Stimulated activated CD8-positive, alpha-beta memory T cell treated with anti-CD3 and anti-CD28 coated beads, Interleukin-12 subunit alpha, Interleukin-12 subunit beta, amount 100 ng/mL, for 1 hour (primary cell): ENCODE measurements around the gene C1QTNF6.

Experiments used
- DNase-seq: peaks from one replicate; pipeline ENCODE4 v3.0.0-alpha.2; 2020; ENCODE audit warnings: low read depth

Gene C1QTNF6

DNA sequence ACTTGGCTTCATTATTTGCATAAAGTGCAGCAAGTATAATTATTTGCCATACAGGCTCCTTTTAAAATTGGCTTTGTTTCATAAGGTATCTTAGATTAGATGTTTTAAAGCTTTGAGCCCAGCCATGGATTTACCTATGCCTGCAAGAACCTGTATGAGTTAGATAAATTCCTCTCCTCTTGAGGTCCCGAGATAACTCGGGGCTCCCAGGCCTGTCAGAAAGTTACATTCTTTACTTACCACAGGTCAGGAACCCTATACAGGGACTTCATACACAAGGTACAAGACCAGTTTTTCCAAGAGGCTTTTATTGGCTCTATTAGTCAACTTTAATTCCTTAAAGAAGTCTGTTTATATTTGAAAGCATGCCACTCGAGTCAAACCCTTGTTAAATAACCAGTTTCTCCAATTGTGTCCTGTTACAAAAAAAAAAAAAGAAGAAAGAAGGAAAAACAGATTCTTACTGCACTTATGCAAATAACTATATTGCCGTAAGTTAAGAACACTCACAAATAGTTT, 2.3 kb upstream of the C1QTNF6 start:
- DNase-seq: no peak

DNA sequence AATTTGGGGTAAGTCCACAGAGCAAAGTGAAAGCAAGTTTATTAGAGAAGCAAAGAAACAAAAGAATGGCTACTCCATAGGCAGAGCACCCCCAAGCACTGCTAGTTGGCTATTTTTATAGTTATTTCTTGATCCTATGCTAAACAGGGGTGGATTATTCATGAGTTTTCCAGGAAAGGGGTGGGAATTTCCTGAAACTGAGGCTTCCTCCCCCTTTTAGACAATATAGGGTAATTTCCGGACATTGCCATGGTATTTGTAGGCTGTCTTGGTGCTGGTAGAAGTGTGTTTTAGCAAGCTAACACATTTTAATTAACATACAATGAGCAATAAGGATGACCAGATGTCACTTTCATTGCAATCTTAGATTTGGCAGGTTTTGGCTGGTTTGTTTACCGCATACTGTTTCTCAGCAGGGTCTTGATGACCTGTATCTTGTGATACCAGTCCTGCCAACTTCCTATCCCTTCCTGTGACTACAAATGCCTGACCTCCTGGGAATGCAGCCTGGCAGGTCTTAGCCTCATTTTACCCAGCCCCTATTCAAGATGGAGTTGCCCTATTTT, 937 bp upstream of the C1QTNF6 start:
- no peak for DNase-seq

DNA sequence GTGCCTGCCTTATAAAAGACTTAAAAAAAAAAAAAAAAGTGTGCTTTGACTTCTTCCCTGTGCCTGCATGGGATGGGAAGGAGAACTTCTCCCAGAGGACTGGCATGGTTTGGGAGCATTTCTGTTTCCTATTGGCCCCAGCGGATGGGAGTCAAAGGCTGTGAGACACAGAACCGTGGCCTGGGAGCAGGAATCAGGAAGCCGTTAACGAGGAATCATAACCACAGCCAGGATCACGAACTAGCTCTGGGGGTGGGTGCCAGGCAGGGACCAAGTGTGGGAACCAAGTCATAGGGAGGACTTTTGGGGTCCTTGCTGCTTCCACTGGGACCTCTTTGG, 526 bp downstream of the C1QTNF6 start:
- no peak for DNase-seq

DNA sequence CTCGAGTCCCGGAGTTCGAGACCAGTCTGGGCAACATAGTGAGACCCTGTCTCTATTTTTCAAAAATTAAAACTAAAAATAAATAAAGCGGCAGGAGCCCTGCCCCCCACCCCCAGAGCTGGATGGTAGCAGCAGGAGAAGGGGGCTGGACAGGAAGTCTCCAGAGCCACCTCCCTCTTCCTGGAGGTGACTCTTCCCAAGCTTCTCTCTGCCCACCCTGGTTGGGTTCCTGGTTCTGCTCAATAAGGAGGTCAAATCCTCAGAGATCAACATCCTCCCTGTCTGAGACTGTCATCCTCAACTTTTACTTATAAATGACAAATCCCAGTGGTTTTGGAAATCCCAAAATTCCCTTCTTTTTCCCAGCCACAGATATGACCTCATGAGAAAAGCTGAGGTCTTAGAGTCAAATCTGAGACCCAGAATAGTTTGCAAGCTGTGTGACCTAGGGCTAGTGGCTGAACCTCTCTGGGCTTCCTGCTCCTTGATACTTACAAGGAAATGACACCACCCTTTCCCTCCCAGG, 987 bp downstream of the C1QTNF6 start:
- DNase-seq: no peak

DNA sequence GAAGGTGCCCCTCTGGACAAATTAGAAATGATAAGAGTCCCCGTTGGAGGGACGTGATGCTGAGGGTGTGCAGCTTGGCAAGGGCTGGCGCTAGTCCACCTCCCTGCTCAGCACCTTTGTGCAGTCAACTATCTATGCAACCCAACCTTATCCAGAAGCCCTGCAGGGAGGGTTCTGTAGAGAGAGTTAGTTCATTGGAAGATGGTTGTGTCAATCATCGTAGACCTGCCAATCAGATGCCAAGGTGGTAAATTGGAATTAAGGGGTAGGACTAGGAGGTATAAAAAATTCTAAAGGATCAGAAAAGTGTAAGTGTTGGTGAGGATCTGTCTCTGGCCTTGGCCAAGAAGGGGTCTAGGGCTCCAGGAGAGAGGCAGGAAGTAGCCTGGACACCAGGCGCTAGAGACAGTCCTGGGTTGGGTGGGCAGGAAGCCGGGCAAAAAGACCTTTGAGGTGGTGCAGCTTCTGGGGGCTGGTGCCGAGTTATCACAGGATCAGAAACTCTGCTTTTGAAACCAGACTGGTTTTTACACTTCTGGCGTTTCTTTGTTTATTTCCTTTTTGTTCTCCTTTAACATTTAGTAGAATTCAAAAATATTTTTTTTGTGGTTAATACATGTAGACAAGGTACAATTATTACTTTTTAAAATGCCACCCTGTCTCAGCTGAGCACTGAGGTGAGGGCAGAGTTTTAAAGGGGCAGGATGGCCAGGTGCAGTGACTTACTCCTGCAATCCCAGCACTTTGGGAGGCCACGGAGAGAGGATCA, 1.6 kb downstream of the C1QTNF6 start:
- no peak for DNase-seq

GRCh38 chr22:37185646-37186227, 2.3 kb downstream of the C1QTNF6 start:
- no peak for DNase-seq

DNA sequence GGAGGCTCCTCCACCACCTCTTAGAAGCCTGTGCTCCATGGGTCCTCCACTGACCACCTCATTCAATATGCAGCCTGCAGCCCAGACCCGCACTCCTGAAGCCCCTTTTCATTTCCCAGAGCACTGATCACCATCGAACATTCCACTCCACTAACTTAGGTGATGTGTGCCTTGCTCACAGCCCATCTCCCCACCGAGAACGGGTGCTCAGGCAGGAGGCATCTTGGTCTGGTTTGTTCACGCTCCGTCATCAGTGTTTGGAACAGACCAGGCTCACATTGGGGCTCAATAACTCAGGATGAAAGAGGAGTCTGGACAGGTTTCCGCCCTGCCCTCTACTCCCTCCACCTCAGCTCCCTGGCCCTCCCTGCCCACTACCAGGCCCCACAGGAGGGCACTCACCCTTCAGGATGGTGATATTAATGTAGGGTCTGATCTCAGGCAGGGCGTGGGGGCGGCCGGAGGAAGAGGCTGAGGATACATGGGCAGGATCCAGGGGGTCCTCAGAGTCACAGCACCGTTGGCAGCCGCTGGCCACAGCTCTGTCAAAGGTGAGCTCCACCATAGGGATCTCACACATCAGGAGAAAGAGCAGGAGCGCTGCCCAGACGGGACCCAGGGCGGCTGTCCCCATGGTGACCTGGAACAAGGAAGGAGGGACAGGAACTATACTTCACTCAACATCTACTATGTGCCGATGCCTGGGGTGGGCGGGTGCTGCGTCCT, 3.1 kb downstream of the C1QTNF6 start:
- no peak for DNase-seq

DNA sequence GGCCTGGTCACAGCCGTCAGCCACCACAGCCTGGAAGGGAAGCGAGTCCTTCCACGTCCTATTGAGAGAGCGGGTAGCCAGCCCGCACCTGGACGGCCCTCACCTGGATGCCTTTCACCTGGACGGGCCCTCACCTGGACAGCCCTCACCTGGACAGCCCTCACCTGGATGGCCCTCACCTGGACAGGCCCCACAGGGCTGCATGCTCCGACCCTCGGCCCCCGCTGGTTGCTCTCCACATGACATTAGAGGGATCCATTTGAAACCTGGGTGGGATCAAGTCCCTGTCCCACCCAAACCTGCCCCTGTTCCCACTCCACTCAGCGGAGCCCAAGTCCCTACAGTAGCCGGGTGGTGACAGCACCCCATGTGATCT, 3.7 kb downstream of the C1QTNF6 start:
- DNase-seq: no peak

GRCh38 chr22:37183432-37184379, 4.3 kb downstream of the C1QTNF6 start:
- DNase-seq: no peak

- DNase-seq: no peak
Observed at GRCh38 chr22:37182949-37183245, 5.2 kb downstream of the C1QTNF6 start.

DNA sequence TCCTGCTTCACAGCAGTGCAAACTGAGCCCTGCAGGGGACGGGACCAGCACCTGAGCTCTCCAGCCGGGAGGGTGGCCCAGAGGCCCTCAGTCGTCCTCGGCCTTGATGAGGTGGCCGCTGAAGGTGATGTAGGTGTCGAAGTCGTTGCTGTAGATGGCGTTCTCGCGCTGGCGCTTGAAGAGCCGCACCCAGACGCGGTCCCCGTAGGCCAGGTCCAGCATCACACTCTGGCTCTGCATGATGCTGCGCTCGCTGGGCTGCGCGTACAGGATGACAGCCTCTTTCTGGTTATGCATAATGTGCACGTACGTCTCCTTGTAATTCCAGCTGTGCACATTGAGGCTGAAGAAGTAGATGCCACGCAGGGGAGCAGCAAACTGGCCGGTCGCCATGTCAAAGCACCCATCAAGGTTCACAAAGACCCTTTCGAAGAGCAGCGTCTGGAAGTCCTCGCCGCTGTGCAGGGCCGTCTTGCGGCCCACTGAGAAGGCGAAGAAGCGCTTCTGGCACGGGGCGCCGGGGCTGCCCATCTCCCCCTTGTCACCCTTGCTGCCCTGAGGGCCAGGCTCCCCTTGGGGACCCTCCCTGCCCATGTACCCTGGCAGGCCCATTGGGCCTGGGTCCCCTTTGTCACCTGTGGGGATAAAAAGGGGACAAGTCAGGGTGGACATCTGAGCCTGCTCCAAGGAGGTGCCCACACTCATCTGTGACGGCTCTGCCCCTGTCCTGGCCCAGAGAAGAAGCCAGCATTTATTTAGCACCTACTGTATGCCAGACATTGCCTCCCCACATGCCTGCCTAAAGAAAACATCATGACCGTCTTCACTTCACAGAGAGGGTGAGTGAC, 5.7 kb downstream of the C1QTNF6 start:
- DNase-seq: no peak

DNA sequence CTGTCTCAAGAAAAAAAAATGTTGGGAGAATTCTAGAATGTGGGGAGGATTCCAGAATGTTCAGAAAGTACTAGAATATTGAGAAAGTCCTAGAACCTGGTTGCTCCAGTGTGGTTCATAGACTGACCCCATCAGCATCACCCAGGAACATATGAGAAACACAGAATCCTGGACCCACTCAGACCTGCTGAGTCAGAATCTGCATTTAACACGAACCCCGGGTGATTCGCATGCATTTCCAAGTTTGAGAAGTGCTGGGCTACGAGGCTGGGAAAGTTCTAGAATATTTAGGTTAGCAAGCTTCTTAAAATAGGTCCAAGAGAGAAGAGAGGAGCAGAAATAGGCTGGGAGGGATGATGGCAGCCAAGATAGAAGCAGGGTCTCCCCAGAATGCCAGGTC, 6.4 kb downstream of the C1QTNF6 start:
- DNase-seq: no peak

DNA sequence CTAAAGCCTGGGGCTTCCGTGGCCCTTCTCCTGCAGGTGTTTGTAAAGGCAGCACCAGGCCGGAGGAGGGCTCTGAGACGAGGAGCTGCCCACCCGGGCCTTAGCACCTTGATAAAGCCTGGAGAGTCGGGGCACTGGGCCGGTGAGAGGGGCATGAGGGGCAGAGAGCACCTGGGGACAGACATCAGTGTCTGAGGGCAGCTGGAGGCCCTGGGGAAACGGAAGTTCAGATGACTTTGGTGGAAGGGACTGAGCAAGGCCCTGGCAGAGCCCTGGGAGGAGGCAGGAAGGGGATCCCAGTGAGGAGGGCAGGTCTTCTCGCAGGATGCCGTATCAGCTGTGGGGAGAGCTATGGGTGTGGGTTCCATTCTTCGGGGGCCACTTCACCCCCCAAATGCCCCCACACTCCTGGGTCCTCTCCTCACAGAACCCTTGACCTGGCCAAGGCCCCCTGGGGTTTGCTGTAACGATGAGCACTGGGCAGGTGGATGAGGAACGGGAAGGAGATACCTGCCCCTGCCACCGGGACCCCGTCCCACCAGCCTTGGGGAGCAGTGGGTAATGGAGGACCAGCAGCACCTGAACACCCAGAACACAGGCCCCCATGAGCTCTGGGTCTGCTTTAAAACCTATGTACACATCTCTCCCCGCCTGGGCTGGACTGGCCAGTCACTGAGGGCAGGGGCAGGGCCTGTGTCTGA, 7.4 kb downstream of the C1QTNF6 start:
- DNase-seq: no peak

- no peak for DNase-seq
Observed at GRCh38 chr22:37179622-37180420, 8.2 kb downstream of the C1QTNF6 start.

- DNase-seq: no peak
Observed at GRCh38 chr22:37179126-37179470, 8.9 kb downstream of the C1QTNF6 start.

DNA sequence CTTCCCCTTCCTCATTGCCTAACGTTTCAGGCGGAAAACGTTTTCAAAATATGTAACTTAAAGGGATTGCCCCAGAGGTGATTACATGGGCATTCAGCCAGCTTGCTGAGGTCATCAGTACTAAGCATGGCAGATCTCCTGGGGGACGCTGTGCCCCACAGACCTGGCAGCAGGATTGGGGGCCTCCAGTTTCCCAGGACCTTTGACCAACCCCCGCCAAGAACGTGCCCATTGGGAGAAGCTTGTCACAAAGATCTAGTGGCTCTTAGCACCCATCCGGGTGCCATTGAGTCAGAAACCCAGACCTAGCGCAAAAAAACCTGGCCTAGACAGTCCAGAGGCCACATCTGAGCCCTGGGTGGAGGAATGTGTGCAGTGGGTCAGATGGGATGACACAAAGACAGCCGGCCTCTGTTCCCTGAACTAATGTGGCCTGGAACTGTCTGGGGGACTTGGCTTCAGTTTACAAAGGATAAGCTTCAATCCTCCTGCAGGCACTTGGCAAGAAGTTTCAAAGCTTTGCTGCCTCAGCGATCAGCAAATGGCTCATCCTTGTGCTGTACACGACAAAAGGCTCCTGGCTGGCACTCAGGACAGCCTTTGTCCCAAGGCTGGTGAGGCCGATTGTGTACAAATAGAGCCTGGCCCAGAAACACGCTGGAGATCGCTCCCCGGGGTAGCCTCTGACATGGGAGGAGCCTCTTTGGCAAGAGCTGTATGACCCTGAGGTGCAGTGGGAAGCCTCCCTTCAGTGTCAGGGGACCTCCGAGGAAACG, 9.5 kb downstream of the C1QTNF6 start:
- DNase-seq: no peak

- DNase-seq: no peak
Observed at GRCh38 chr22:37177755-37178154, 10.3 kb downstream of the C1QTNF6 start.

- no peak for DNase-seq
Observed at GRCh38 chr22:37177221-37177620, 10.8 kb downstream of the C1QTNF6 start.
